ENCODE data around the gene COL6A3. TPM values are rescaled to one million over a fixed set of nuclear protein-coding genes. Genes with fewer than 3 reads are reported as not detected.

The COL6A3 gene
- polyA plus RNA-seq, 1 of the 3 experiments (the other 2 are of a cell fraction): 18.5 TPM

- Histone ChIP-seq H3K9me3 (no peaks in the 10 kb centered on the region), H3K4me3 (ENCODE audit: low read depth in 2 of 2, low read length in 1 of 2) (no peak overlapping the region), H3K27ac (ENCODE audit: low read depth in 2 of 2, low read length in 1 of 2) (no peak overlapping the region), H3F3A (replicated peaks; ENCODE audit: insufficient read depth) (no peaks in the 10 kb centered on the region), H3K9ac (no peak overlapping the region), H3K79me2 (ENCODE audit: insufficient read depth) (no peaks in the 10 kb centered on the region), H3K36me3 (replicated peaks in 1 of 2; ENCODE audit: control insufficient read depth in 1 of 2, insufficient read depth in 2 of 2, low read length in 1 of 2) (peaks cover 0 to 10% of the 10 kb centered on the region in 2 experiments), H2AFZ (ENCODE audit: low read depth) (no peak overlapping the region), H4K20me1 (ENCODE audit: insufficient read depth) (no peaks in the 10 kb centered on the region), H3K4me1 (ENCODE audit: control insufficient read depth in 1 of 2, insufficient read depth in 2 of 2, low read depth in 1 of 2, low read length in 1 of 2) (peaks cover 0 to 24% of the 10 kb centered on the region in 2 experiments; a peak in 2 of 4 replicates), H3K4me2 (no peak overlapping the region), H3K9me2 (no peaks in the 10 kb centered on the region), H3K27me3 (ENCODE audit: insufficient read depth) (no peaks in the 10 kb centered on the region)
- ChIA-PET POLR2A (no interaction called here), CTCF (interaction anchor here (1.1 to 1.5 kb wide), 3 partner anchors 10 to 124 kb away, joined by 4 to 5 read pairs (median 5); no protein-coding TSS in a partner anchor)
- DNase-seq: no peak
- WGBS (ENCODE audit: low lambda C conversion rate): 84% methylated on average over 4 of the region's 4 CpGs
- TF ChIP-seq TEAD4 (IDR thresholded peaks at IDR 0.05; ENCODE audit: borderline replicate concordance, insufficient read depth) (no peak), FOXJ3 (CRISPR knock-in tag; IDR thresholded peaks at IDR 0.05) (no peak), MEF2A (IDR thresholded peaks at IDR 0.05; ENCODE audit: borderline replicate concordance, low read depth) (no peak), FOXM1 (IDR thresholded peaks at IDR 0.05; ENCODE audit: low read depth) (no peak), RAD21 (IDR thresholded peaks at IDR 0.05; ENCODE audit: low read length) (no peak), USF1 (IDR thresholded peaks at IDR 0.05; ENCODE audit: borderline replicate concordance, low read depth) (no peak), ZBTB33 (IDR thresholded peaks at IDR 0.05; ENCODE audit: borderline replicate concordance, low read depth) (no peak), MXI1 (IDR thresholded peaks at IDR 0.05; ENCODE audit: low read depth, low read length) (no peak), SMC3 (IDR thresholded peaks at IDR 0.05; ENCODE audit: low read depth, low read length) (no peak), USF2 (IDR thresholded peaks at IDR 0.05; ENCODE audit: borderline replicate concordance, low read depth, low read length) (no peak), MAX (IDR thresholded peaks at IDR 0.05; ENCODE audit: low read depth) (no peak), TCF12 (IDR thresholded peaks at IDR 0.05) (no peak)
These were observed 62.2 kb downstream of the COL6A3 start for GRCh38 chr2:237351796-237352195.

GRCh38 chr2:237351046-237351445, 62.9 kb downstream of the COL6A3 start:
- ChIA-PET CTCF (interaction anchor here (1.1 to 1.5 kb wide), 3 partner anchors 9 to 125 kb away, joined by 4 to 5 read pairs (median 5); no protein-coding TSS in a partner anchor), POLR2A (no interaction called here)
- no peaks in the 10 kb centered on the region for H4K20me1 ChIP-seq (ENCODE audit: insufficient read depth)
- peaks cover 0 to 18% of the 10 kb centered on the region in 2 experiments for H3K36me3 ChIP-seq (replicated peaks in 1 of 2; ENCODE audit: control insufficient read depth in 1 of 2, insufficient read depth in 2 of 2, low read length in 1 of 2)
- H3K9me3 ChIP-seq: no peaks in the 10 kb centered on the region
- TF ChIP-seq FOXJ3 (CRISPR knock-in tag; IDR thresholded peaks at IDR 0.05): no peak
- 96% methylated on average over 8 of the region's 8 CpGs for WGBS (ENCODE audit: low lambda C conversion rate)
- no peaks in the 10 kb centered on the region for H3F3A ChIP-seq (replicated peaks; ENCODE audit: insufficient read depth)
- no peak for DNase-seq
- no peaks in the 10 kb centered on the region for H3K27me3 ChIP-seq (ENCODE audit: insufficient read depth)
- H3K4me1 ChIP-seq (ENCODE audit: control insufficient read depth in 1 of 2, insufficient read depth in 2 of 2, low read depth in 1 of 2, low read length in 1 of 2): peaks cover 0 to 24% of the 10 kb centered on the region in 2 experiments; a peak in 2 of 4 replicates
- no peak overlapping the region for H3K4me3 ChIP-seq (ENCODE audit: low read depth in 2 of 2, low read length in 1 of 2)
- H3K27ac ChIP-seq (ENCODE audit: low read depth in 2 of 2, low read length in 1 of 2): no peak overlapping the region
- no peaks in the 10 kb centered on the region for H3K79me2 ChIP-seq (ENCODE audit: insufficient read depth)
- no peak overlapping the region for H3K9ac ChIP-seq
- no peaks in the 10 kb centered on the region for H3K9me2 ChIP-seq
- H2AFZ ChIP-seq (ENCODE audit: low read depth): no peak overlapping the region
- H3K4me2 ChIP-seq: no peak overlapping the region

Data from SK-N-SH (cell line).